ENCODE measurements around the gene DRD4. TPM values are rescaled to one million over a fixed set of nuclear protein-coding genes. Genes with fewer than 3 reads are reported as not detected.

The DRD4 gene
- total RNA-seq, 4 donors from 2014 or later: 0.88 to 0.89 TPM; not detected in 2

DNA sequence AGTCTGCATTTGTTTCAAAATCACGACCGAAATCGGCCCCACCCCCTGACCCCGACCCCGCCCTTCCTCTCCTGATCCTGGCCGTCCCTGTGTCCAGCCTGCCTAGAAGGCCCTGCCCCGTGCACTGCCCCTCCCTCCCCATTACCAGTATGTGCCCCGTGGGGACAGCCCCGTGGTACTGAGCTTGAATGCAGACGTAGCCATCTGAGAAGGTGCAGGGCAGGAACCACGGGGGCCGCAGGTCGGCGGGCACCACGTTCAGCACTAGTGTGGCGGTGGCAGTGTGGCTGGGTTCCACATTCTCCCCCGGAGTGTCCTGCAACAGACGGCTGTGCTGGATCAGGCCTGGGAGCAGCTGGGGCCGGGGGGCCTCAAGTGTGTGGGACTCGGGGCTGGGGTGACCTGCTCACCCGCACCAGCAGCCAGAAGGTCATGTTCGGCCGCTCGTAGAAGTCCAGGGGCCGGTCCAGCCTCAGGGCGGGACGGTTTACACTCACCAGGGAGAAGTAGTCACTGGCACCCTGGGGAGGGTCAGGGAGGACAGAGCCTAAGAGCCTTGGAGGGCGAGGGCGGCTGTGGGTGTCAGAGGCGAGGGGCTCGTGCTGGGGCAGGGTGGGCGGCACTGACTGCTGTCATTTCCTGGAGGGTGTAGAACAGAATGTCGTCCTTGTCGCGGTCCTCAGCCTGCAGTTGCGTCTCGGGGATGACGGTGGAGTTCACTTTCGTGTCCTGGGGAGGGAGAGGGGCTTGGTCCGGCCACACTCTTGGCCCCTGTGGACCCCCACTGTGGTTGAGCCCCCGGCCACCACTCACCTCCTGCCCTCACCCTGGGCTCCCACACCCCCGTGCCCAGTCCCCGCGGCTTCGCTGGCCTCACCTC lies 15.9 kb upstream of the DRD4 start:
- Histone ChIP-seq H3K27me3 (no peaks in the 10 kb centered on the region), H3K4me1 (peaks cover 2 to 3% of the 10 kb centered on the region in 2 donors), H3K36me3 (no peaks in the 10 kb centered on the region), H3K4me3 (replicated peaks in 1 of 3) (no peak overlapping the region), H3K27ac (no peak overlapping the region), H3K9me3 (no peaks in the 10 kb centered on the region)
- intact Hi-C loops (cut with DNase I): no loop called here
- TF ChIP-seq, protein P1, sequence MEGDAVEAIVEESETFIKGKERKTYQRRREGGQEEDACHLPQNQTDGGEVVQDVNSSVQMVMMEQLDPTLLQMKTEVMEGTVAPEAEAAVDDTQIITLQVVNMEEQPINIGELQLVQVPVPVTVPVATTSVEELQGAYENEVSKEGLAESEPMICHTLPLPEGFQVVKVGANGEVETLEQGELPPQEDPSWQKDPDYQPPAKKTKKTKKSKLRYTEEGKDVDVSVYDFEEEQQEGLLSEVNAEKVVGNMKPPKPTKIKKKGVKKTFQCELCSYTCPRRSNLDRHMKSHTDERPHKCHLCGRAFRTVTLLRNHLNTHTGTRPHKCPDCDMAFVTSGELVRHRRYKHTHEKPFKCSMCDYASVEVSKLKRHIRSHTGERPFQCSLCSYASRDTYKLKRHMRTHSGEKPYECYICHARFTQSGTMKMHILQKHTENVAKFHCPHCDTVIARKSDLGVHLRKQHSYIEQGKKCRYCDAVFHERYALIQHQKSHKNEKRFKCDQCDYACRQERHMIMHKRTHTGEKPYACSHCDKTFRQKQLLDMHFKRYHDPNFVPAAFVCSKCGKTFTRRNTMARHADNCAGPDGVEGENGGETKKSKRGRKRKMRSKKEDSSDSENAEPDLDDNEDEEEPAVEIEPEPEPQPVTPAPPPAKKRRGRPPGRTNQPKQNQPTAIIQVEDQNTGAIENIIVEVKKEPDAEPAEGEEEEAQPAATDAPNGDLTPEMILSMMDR (IDR thresholded peaks at IDR 0.05): no peak
- TF ChIP-seq POLR2A (IDR thresholded peaks at IDR 0.05): no peak
- 82 to 85% methylated on average over 23 to 36 of the region's 45 CpGs for WGBS, 2 donors
- no peak for DNase-seq

DNA sequence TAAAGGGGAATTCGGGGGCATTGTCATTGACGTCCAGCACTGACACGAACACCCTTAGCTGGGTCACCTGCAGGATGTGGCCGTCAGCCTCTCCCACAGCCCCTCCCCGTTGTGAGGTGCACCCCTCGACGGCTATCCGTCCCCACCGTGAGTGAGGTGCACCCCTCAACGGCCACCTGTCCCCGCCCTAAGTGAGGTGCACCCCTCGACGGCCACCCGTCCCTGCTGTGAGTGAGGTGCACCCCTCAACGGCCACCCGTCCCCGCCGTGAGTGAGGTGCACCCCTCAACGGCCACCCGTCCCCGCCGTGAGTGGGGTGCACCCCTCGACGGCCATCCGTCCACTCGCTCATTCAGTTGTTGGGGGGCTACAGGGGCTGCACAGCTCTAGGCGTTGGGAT lies 15.2 kb upstream of the DRD4 start:
- H3K36me3 ChIP-seq: no peaks in the 10 kb centered on the region
- H3K27me3 ChIP-seq: no peaks in the 10 kb centered on the region
- intact Hi-C loops (cut with DNase I): no loop called here
- H3K27ac ChIP-seq: no peak overlapping the region
- TF ChIP-seq POLR2A (IDR thresholded peaks at IDR 0.05): no peak
- TF ChIP-seq, protein P1 (IDR thresholded peaks at IDR 0.05): no peak
- H3K4me1 ChIP-seq: no peaks in the 10 kb centered on the region
- H3K9me3 ChIP-seq: no peaks in the 10 kb centered on the region
- no peak overlapping the region for H3K4me3 ChIP-seq (replicated peaks in 1 of 3)
- WGBS, 2 donors: 88 to 94% methylated on average over 23 to 27 of the region's 27 CpGs
- DNase-seq: no peak

DNA sequence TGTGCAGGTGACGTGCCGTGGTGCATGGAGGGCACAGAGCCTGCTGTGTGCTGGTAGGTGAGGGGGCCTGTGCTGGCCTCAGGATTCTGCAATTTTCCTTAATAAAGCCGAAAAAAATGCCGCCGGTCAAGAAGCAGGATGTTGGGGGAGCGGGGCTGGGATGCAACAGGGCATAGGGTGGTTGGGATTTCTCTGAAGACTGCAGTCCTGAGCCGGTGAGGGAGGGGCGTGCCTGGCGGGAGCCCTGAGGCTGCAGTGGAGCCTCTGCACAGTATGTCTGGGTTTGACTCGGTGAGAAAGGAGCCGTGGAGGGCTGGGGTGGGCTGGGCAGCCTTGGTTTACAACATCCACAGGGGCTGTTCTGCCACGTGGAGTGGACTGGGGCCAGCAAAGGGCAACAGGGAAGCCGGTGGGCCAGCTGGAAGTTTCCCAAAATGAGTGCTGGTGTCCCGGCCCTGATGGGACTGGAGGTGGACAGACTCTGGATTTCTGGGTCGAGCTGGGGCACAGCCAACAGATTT lies 13.7 kb upstream of the DRD4 start:
- TF ChIP-seq, protein P1 (IDR thresholded peaks at IDR 0.05): no peak
- no peak for TF ChIP-seq POLR2A (IDR thresholded peaks at IDR 0.05)
- H3K4me1 ChIP-seq: no peaks in the 10 kb centered on the region
- H3K4me3 ChIP-seq (replicated peaks in 1 of 3): no peak overlapping the region
- H3K9me3 ChIP-seq: no peaks in the 10 kb centered on the region
- no peaks in the 10 kb centered on the region for H3K27me3 ChIP-seq
- no peak for DNase-seq
- intact Hi-C loops (cut with DNase I): no loop called here
- H3K36me3 ChIP-seq: no peaks in the 10 kb centered on the region
- 82 to 88% methylated on average over 14 to 15 of the region's 15 CpGs for WGBS, 2 donors
- H3K27ac ChIP-seq: no peak overlapping the region

DNA sequence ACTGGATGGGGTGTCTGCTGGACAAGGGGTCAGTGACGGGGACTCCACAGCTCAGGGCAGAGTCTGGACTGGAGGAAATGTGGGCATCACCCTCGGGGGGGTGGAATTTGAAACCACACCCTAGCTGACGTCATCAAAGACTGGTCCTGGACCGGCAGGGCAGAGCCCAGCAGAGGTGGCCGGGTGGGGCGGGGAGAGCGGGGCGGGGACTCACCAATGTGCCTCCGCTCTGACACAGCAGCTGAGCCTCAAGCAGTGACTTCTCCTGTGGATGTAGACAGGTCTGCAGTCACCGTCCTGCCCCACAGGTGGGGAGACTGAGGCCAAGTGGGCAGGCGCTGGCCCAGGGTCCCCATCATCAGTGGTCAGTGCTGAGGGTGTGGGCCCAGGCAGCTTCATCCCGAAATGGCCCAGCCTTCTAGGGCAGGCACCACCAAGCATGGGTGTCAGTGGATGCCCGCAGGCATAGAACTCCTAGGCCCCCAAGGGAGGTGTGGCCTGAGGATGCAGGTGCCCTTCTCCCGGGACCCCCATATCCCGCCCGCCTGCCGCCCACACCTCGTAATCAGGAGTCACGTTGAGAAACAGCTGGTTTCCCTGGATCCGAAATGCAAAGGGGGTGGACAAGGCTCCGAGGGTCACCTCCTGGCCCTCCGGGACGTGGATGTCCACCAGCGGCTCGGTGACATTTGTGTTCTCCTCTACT lies 12.9 kb upstream of the DRD4 start:
- no peak for DNase-seq
- Histone ChIP-seq H3K4me3 (replicated peaks in 1 of 3) (no peak overlapping the region), H3K9me3 (no peaks in the 10 kb centered on the region), H3K27ac (no peak overlapping the region), H3K4me1 (no peaks in the 10 kb centered on the region), H3K36me3 (no peaks in the 10 kb centered on the region), H3K27me3 (no peaks in the 10 kb centered on the region)
- 87 to 92% methylated on average over 17 of the region's 25 CpGs for WGBS, 2 donors
- intact Hi-C loops (cut with DNase I): no loop called here
- TF ChIP-seq, protein P1 (IDR thresholded peaks at IDR 0.05): no peak
- TF ChIP-seq POLR2A (IDR thresholded peaks at IDR 0.05): no peak

All from thyroid gland (tissue), 4 donors.